Ecto neural progenitor cell (in vitro differentiated cells): ENCODE results near the gene ENDOG.
"Not testable (repeated sequence)": the region's sequence is repeated elsewhere in the genome, so short reads cannot be mapped to it uniquely, and the experiment has no call there.

Source experiments
- DNase-seq: peaks from one replicate; pipeline ENCODE4 v3.0.0-alpha.2; 2018; ENCODE audit warnings: low spot score

ENDOG gene

GRCh38 chr9:128818099-128818838 is at the start of gene ENDOG:
ENDOG (plus strand) TSS chr9:128818500; CDS start chr9:128818685, 185 bp downstream.
- DNase-seq = peak; percentile 98

- no peak for DNase-seq
Observed at GRCh38 chr9:128768606-128769005, 49.7 kb upstream of the ENDOG start.

- DNase-seq = no peak
Observed at GRCh38 chr9:128770286-128771030, 47.8 kb upstream of the ENDOG start.

- DNase-seq = no peak
Observed at GRCh38 chr9:128771094-128771721, 47.1 kb upstream of the ENDOG start.

GRCh38 chr9:128771745-128772519 is 46.4 kb upstream of the ENDOG start, which contains the start of gene ZER1:
ZER1 (minus strand) TSS chr9:128771927; CDS start chr9:128755565, 16,362 bp downstream.
- peak; percentile 95 for DNase-seq

GRCh38 chr9:128773049-128773448 is 45.3 kb upstream of the ENDOG start:
- DNase-seq = no peak

- DNase-seq = no peak
Observed at GRCh38 chr9:128774804-128775203, 43.5 kb upstream of the ENDOG start.

GRCh38 chr9:128780093-128780492 is 38.2 kb upstream of the ENDOG start:
- DNase-seq = not testable (repeated sequence)

GRCh38 chr9:128781187-128782070 is 36.9 kb upstream of the ENDOG start:
- DNase-seq = no peak

- no peak for DNase-seq
Observed at GRCh38 chr9:128782669-128783068, 35.6 kb upstream of the ENDOG start.

- no peak for DNase-seq
Observed at GRCh38 chr9:128785427-128785826, 32.9 kb upstream of the ENDOG start.

- DNase-seq = peak; percentile 96
Observed at GRCh38 chr9:128786681-128787601, 31.4 kb upstream of the ENDOG start, which contains the start of gene TBC1D13. TBC1D13 (plus strand) TSS chr9:128787253; CDS start chr9:128787354, 101 bp downstream.

- no peak for DNase-seq
Observed at GRCh38 chr9:128787659-128788058, 30.6 kb upstream of the ENDOG start.

GRCh38 chr9:128788445-128788844 is 29.9 kb upstream of the ENDOG start:
- DNase-seq = no peak

- no peak for DNase-seq
Observed at GRCh38 chr9:128790536-128790935, 27.8 kb upstream of the ENDOG start.

GRCh38 chr9:128792134-128792533 is 26.2 kb upstream of the ENDOG start:
- no peak for DNase-seq

- DNase-seq = no peak
Observed at GRCh38 chr9:128792978-128793686, 25.2 kb upstream of the ENDOG start.

- DNase-seq = not testable (repeated sequence)
Observed at GRCh38 chr9:128794961-128795360, 23.3 kb upstream of the ENDOG start.

- no peak for DNase-seq
Observed at GRCh38 chr9:128798896-128799295, 19.4 kb upstream of the ENDOG start.
